PC-3 (cell line): ENCODE measurements around the gene TNK1.

Experiments used
- EZH2 ChIP-seq: fragments of 300-600 bp; sonication (generic); IDR thresholded peaks from one replicate; pipeline ENCODE4 v1.6.1; 2017; ENCODE audit warnings: antibody characterized with exemption, mild to moderate bottlenecking, low read length; ENCODE audit not compliant: unreplicated experiment
- TF ChIP-seq, protein P1 (sequence below): fragments of 300-600 bp; sonication (generic); conservative IDR thresholded peaks from 2 replicates; pipeline ENCODE4 v1.5.1; 2017; ENCODE audit warnings: antibody characterized with exemption, low read depth, mild to moderate bottlenecking, low read length

DNA sequence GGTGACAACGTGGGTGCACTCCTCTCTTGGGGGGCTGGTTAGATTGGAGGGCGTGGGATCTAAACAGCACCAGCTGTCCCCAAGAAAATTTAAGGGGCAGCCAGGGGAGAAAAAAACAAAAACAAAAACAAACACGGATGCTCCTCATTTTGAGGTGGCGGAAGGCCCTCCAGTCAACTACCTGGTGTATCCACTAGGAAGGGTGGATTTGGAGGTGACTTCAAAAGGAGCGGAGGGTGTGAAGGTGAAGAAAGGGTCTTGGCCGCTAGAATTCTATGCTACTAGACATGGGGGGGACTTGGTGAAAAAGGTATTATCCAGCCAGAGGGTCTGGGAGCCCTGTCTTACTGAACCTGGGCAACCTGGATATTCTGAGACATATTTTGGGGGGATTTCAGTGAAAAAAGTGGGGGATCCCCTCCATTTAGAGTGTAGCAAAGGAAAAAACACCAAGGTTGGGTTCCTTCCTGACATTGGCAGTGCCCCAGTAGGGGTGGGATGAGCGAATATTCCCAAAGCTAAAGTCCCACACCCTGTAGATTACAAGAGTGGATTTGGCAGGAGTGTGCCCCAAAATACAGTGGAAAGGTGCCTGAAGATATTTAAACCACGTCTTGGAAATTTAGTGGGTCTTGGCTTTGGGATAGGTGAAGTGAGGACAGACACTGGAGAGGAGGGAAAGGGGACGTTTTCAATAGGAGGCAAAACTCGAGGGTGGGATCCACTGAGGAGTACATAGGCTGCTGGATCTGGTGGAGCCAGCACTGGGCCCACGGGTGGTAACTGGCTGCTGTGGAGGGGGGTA lies 58.0 kb downstream of the TNK1 start:
- TF ChIP-seq, protein P1, sequence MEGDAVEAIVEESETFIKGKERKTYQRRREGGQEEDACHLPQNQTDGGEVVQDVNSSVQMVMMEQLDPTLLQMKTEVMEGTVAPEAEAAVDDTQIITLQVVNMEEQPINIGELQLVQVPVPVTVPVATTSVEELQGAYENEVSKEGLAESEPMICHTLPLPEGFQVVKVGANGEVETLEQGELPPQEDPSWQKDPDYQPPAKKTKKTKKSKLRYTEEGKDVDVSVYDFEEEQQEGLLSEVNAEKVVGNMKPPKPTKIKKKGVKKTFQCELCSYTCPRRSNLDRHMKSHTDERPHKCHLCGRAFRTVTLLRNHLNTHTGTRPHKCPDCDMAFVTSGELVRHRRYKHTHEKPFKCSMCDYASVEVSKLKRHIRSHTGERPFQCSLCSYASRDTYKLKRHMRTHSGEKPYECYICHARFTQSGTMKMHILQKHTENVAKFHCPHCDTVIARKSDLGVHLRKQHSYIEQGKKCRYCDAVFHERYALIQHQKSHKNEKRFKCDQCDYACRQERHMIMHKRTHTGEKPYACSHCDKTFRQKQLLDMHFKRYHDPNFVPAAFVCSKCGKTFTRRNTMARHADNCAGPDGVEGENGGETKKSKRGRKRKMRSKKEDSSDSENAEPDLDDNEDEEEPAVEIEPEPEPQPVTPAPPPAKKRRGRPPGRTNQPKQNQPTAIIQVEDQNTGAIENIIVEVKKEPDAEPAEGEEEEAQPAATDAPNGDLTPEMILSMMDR: no peak
- TF ChIP-seq EZH2: no peak
